HepG2 (cell line): ENCODE results near the gene KMT2B. TPM values are rescaled to one million over a fixed set of nuclear protein-coding genes. Genes with fewer than 3 reads are reported as not detected.
A peak's percentile ranks its signal among the peaks of the same experiment; 100 is the strongest.

Experiments
- CEBPG ChIP-seq: IDR thresholded peaks from 2 replicates; pipeline ENCODE4 v1.6.1; 2016
- CHD4 ChIP-seq: fragments of 200-600 bp; sonication (generic); IDR thresholded peaks from 2 replicates; pipeline ENCODE4 v1.7.0; 2017; ENCODE audit warnings: mild to moderate bottlenecking, low read length, borderline replicate concordance
- MXD4 ChIP-seq: IDR thresholded peaks from 2 replicates; pipeline ENCODE4 v1.6.1; 2016; ENCODE audit warnings: mild to moderate bottlenecking, missing biosample characterization, missing genetic modification reagents
- NR2C2 ChIP-seq: sonication (generic); formaldehyde crosslinking; IDR thresholded peaks from 2 replicates; pipeline ENCODE4 v1.4.0; 2020; ENCODE audit warnings: missing genetic modification reagents, mild to moderate bottlenecking, moderate library complexity, borderline replicate concordance
- RAD21 ChIP-seq: fragments of 450-650 bp; formaldehyde crosslinking; IDR thresholded peaks from 2 replicates; pipeline ENCODE4 v1.5.0; 2020; ENCODE audit warnings: mild to moderate bottlenecking
- SALL1 ChIP-seq: sonication (generic); formaldehyde crosslinking; IDR thresholded peaks from 2 replicates; pipeline ENCODE4 v1.8.0; 2022; ENCODE audit warnings: mild to moderate bottlenecking, missing genetic modification reagents
- SP5 ChIP-seq: IDR thresholded peaks from 2 replicates; pipeline ENCODE4 v1.6.1; 2016; ENCODE audit warnings: low read depth, borderline replicate concordance
- TARDBP ChIP-seq: sonication (generic); formaldehyde crosslinking; IDR thresholded peaks from 2 replicates; pipeline ENCODE4 v1.8.0; 2022; ENCODE audit warnings: mild to moderate bottlenecking, missing genetic modification reagents
- TFDP2 ChIP-seq: sonication (generic); formaldehyde crosslinking; IDR thresholded peaks from 2 replicates; pipeline ENCODE4 v1.4.0; 2020; ENCODE audit warnings: missing genetic modification reagents
- ZBTB34 ChIP-seq: sonication (generic); formaldehyde crosslinking; IDR thresholded peaks from 2 replicates; pipeline ENCODE4 v1.8.0; 2022; ENCODE audit warnings: mild to moderate bottlenecking, missing genetic modification reagents
- ZFP91 ChIP-seq: sonication (generic); formaldehyde crosslinking; IDR thresholded peaks from 2 replicates; pipeline ENCODE4 v1.9.0; 2022; ENCODE audit warnings: missing genetic modification reagents, mild to moderate bottlenecking, borderline replicate concordance
- ZNF280D ChIP-seq: sonication (generic); formaldehyde crosslinking; IDR thresholded peaks from 2 replicates; pipeline ENCODE4 v1.5.1; 2020; ENCODE audit warnings: mild to moderate bottlenecking, missing genetic modification reagents
- ZNF317 ChIP-seq: sonication (generic); formaldehyde crosslinking; IDR thresholded peaks from 2 replicates; pipeline ENCODE4 v1.5.0; 2020; ENCODE audit warnings: mild to moderate bottlenecking, missing genetic modification reagents
- ZNF367 ChIP-seq: sonication (generic); formaldehyde crosslinking; IDR thresholded peaks from 2 replicates; pipeline ENCODE4 v1.4.0; 2020; ENCODE audit warnings: missing genetic modification reagents, borderline replicate concordance
- ZNF557 ChIP-seq: sonication (generic); formaldehyde crosslinking; IDR thresholded peaks from 2 replicates; pipeline ENCODE4 v1.4.0; 2020; ENCODE audit warnings: missing genetic modification reagents
- ZNF574 ChIP-seq: sonication (generic); formaldehyde crosslinking; IDR thresholded peaks from 2 replicates; pipeline ENCODE4 v1.4.0; 2020; ENCODE audit warnings: missing genetic modification reagents
- ZNF629 ChIP-seq: sonication (generic); formaldehyde crosslinking; conservative IDR thresholded peaks from 2 replicates; pipeline ENCODE4 v1.5.0; 2020; ENCODE audit warnings: missing genetic modification reagents
- ZNF644 ChIP-seq: IDR thresholded peaks from 2 replicates; pipeline ENCODE4 v1.6.1; 2016; ENCODE audit warnings: low read depth
- ZNF883 ChIP-seq: sonication (generic); formaldehyde crosslinking; IDR thresholded peaks from 2 replicates; pipeline ENCODE4 v1.5.1; 2020; ENCODE audit warnings: mild to moderate bottlenecking, missing genetic modification reagents; ENCODE audit errors: not compliant biosample characterization
- polyA plus RNA-seq, 8 experiments: library from polyadenylated mRNA; depleted of rRNA in 3 of 8; stranded (reverse) in 7 of 8; unstranded in 1 of 8; fragments of >200 nt; fragmentation: Illumina TruSeq in 4 of 8; extraction: Trizol in 4 of 8; gene quantifications; 2 replicates each; pipeline versions ENCODE4 v1.2.1 to v1.2.3, GENCODE V29; 2011 to 2016; ENCODE audit warnings: low read depth in 4 of 8, missing spikeins in 1 of 8, mixed read lengths in 1 of 8; ENCODE audit not compliant: insufficient read depth in 1 of 8
- total RNA-seq, 5 experiments: library from RNA; depleted of rRNA; stranded (reverse); fragments of >200 nt; fragmentation: Illumina TruSeq; extraction: Trizol; gene quantifications; 2 replicates each; pipeline ENCODE4 v1.2.3, GENCODE V29; 2016; ENCODE audit warnings: low read depth in 1 of 5

Gene KMT2B
- total and polyA plus RNA-seq, 2 of the 13 experiments (the other 11 are each of a cell fraction or from before 2014, with no cell fraction given) = 6.2 to 16.9 TPM

- TF ChIP-seq ZFP91 (CRISPR knock-in tag) (no peak), ZNF317 (CRISPR knock-in tag) (no peak), ZNF367 (CRISPR knock-in tag) (no peak), SP5 (CRISPR knock-in tag) (no peak), MXD4 (CRISPR knock-in tag) (no peak), CEBPG (CRISPR knock-in tag) (no peak; the same call in 1 of the 2 replicates), TARDBP (CRISPR knock-in tag) (no peak), ZNF557 (CRISPR knock-in tag) (no peak), TFDP2 (CRISPR knock-in tag) (peak; percentile 91), ZNF629 (CRISPR knock-in tag) (no peak), RAD21 (CRISPR knock-in tag) (no peak), ZNF883 (CRISPR knock-in tag) (peak; percentile 58), ZNF574 (CRISPR knock-in tag) (no peak; the same call in 1 of the 2 replicates), ZNF644 (CRISPR knock-in tag) (no peak), SALL1 (CRISPR knock-in tag) (no peak; the same call in 1 of the 2 replicates), CHD4 (no peak), NR2C2 (CRISPR knock-in tag) (no peak), ZBTB34 (CRISPR knock-in tag) (no peak), ZNF280D (CRISPR knock-in tag) (0 out of 2 replicates have a peak, but pooled peaks have one; percentile 2)
Measured at GRCh38 chr19:35715981-35716800, 1.6 kb upstream of the KMT2B start (continued).
